ENCODE measurements around the gene FREM1. TPM values are rescaled to one million over a fixed set of nuclear protein-coding genes. Genes with fewer than 3 reads are reported as not detected.

FREM1 gene
- total and polyA plus RNA-seq, 8 donors = 4.6 to 19.8 (median 8.2) TPM

DNA sequence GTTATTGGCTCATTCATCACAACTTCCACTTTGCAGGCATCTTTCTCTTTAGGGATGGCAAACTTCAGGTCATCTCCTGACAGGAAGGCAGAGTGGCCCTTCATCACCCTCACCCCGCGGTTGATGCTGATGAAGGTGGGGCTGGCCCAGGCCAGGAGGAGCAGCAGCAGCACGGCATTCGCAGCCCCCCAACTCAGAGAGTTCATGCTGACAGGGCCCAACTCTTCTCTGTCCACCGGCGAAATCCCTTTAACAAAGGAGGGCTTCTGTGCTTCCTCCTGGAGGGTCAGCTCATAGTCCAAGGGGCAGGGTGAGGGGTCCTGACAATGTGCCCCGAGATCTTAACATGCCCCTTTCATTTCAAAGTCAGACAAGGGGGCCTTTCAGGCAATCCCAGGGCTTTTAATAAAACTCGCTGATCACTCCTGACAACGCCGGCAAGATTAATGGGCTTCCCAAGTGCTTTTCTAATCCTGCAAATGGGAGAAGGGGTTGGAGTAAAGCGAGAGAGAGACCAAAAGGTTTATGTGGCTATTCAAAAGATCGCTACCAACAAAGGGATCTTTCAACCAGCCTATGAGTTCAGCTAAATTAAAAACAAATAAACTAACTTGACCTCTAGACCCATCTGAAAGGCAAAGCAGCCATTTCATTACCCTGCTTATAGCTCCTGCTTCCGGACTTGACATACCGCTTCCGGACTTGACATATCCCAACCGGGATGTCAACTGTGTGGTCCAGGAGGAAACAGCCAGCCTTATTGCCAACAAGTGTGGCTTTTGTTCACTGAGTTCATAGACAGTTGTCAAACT lies 41.2 kb downstream of the FREM1 start:
- ATAC-seq = peak in 1 of 4 donors; percentile 43
- FAIRE-seq = no peak
- no peak overlapping the region for H3K4me3 ChIP-seq
- no peaks in the 10 kb centered on the region for H3K36me3 ChIP-seq
- DNase-seq = no peak
- intact Hi-C loops (cut with DNase I) = no loop called here
- H3K27me3 ChIP-seq = no peaks in the 10 kb centered on the region
- no peaks in the 10 kb centered on the region for H3K9me3 ChIP-seq
- H3K27ac ChIP-seq = no peak overlapping the region
- TF ChIP-seq, protein P1, sequence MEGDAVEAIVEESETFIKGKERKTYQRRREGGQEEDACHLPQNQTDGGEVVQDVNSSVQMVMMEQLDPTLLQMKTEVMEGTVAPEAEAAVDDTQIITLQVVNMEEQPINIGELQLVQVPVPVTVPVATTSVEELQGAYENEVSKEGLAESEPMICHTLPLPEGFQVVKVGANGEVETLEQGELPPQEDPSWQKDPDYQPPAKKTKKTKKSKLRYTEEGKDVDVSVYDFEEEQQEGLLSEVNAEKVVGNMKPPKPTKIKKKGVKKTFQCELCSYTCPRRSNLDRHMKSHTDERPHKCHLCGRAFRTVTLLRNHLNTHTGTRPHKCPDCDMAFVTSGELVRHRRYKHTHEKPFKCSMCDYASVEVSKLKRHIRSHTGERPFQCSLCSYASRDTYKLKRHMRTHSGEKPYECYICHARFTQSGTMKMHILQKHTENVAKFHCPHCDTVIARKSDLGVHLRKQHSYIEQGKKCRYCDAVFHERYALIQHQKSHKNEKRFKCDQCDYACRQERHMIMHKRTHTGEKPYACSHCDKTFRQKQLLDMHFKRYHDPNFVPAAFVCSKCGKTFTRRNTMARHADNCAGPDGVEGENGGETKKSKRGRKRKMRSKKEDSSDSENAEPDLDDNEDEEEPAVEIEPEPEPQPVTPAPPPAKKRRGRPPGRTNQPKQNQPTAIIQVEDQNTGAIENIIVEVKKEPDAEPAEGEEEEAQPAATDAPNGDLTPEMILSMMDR (IDR thresholded peaks at IDR 0.05) = no peak
- WGBS, 2 donors = 76% methylated on average over 16 of the region's 16 CpGs
- H3K4me1 ChIP-seq = peaks cover 0 to 9% (median 0%) of the 10 kb centered on the region in 3 donors

DNA sequence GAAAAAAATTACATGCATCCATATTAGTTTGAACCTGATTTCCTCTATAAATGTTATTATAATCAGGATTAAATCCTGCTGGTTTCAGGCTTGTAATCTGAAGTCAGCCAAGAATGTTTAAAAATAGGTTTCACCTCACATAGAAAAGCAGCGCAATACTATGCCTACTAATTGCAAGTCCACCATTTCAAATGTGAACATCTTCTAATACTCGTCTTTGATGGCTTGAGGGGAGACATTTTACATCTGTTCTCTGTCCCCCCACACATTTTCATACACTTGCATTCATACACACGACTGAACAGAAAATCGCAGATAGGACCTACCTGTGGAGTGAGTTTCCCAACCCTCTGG lies 41.8 kb downstream of the FREM1 start:
- no peaks in the 10 kb centered on the region for H3K9me3 ChIP-seq
- no peak for FAIRE-seq
- intact Hi-C loops (cut with DNase I) = no loop called here

DNA sequence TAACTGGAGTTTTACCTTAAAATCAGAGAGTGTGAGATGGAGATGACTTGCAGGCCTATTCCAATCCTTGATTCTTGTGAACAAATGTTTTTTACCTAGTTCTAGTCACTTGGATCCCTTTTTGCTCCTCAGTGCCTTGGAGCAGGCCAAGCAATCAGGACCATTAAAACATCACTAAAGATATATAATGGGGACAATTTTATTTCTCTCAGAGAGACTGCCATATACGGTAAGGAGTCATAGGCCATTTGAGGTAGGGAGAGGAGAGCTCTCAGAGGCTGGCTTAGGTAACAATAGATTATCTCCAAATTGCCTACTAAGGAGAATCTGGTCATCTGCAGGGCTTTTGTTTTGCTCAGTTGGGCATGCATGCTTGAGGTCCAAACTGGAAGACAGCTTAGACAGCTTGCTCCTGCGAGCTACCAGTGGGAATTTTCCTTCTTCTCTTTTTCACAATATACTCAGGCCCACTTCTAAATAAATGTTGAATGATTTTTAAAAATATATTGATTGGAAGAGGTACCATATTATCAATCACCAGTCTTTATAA lies 44.0 kb downstream of the FREM1 start:
- DNase-seq (no peak), FAIRE-seq (no peak), ATAC-seq (no peak)
- H3K4me3 ChIP-seq = no peak overlapping the region
- H3K4me1 ChIP-seq = peaks cover 0 to 9% (median 0%) of the 10 kb centered on the region in 3 donors
- H3K27me3 ChIP-seq = no peaks in the 10 kb centered on the region
- H3K9me3 ChIP-seq = no peaks in the 10 kb centered on the region
- H3K27ac ChIP-seq = no peak overlapping the region
- intact Hi-C loops (cut with DNase I) = no loop called here
- H3K36me3 ChIP-seq = no peaks in the 10 kb centered on the region
- TF ChIP-seq, protein P1 (IDR thresholded peaks at IDR 0.05) = no peak
- WGBS, 2 donors = 97 to 98% methylated on average over 2 of the region's 2 CpGs

More for the DNA sequence above, 41.8 kb downstream of the FREM1 start:
- Histone ChIP-seq H3K27ac (no peak overlapping the region), H3K4me3 (no peak overlapping the region), H3K36me3 (no peaks in the 10 kb centered on the region), H3K4me1 (peaks cover 0 to 9% (median 0%) of the 10 kb centered on the region in 3 donors), H3K27me3 (no peaks in the 10 kb centered on the region)
- TF ChIP-seq, protein P1 (IDR thresholded peaks at IDR 0.05) = no peak
- DNase-seq = no peak
- ATAC-seq = no peak
- WGBS, 2 donors = 88% methylated on average over 4 of the region's 4 CpGs

DNA sequence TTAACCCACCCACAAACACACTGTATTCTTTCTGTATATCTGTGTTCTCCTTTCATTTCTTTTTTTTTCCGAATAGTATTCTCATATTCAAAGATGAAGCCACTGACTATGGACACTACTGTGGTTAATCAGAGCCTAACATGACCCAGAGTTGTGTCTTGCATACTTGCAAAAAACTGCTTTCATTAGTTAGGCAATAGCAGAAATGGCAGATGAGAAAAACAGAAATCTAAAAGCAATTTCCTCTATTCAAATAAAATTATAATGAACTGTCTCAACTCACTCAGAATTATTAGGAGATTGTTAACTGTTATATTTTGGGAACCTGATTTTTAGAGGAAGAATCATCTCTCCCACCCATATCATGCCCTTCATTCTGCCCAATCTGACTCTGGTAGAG lies 45.9 kb downstream of the FREM1 start:
- Histone ChIP-seq H3K4me1 (no peaks in the 10 kb centered on the region), H3K27me3 (no peaks in the 10 kb centered on the region), H3K36me3 (no peaks in the 10 kb centered on the region), H3K9me3 (no peaks in the 10 kb centered on the region), H3K4me3 (no peak overlapping the region), H3K27ac (no peak overlapping the region)
- intact Hi-C loops (cut with DNase I) = no loop called here
- TF ChIP-seq, protein P1 (IDR thresholded peaks at IDR 0.05) = no peak
- DNase-seq = no peak
- no peak for ATAC-seq
- no peak for FAIRE-seq
- 92 to 99% methylated on average over 1 of the region's 1 CpG for WGBS, 2 donors

DNA sequence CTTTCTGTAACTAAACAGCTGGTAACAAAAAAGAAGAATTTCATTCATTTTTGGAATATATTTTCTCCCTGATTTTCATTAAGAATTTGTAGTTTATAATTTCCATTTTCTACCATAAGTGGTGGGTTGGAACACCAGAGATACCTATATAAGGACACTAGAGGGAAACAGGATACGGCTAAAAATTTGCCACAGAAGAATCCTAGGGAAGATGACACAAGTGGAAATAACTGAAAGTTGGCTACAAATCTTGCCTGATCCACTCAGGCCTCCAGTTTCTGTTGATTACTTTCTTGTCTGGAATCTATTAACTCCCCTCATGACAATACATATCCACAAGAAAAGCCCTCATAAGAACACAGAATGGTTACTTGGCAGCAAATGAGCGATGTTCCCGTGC lies 46.8 kb downstream of the FREM1 start:
- intact Hi-C loops (cut with DNase I) = no loop called here
- WGBS, 2 donors = 95 to 100% methylated on average over 3 of the region's 3 CpGs

More for the DNA sequence above, 46.8 kb downstream of the FREM1 start:
- no peak for DNase-seq
- no peak overlapping the region for H3K4me3 ChIP-seq
- H3K4me1 ChIP-seq = no peaks in the 10 kb centered on the region
- no peak for FAIRE-seq
- H3K27me3 ChIP-seq = no peaks in the 10 kb centered on the region
- H3K36me3 ChIP-seq = peaks cover 0 to 4% (median 0%) of the 10 kb centered on the region in 3 donors
- no peaks in the 10 kb centered on the region for H3K9me3 ChIP-seq
- no peak overlapping the region for H3K27ac ChIP-seq
- ATAC-seq = no peak
- TF ChIP-seq, protein P1 (IDR thresholded peaks at IDR 0.05) = no peak
